Germinal center (tissue), 1 donor: ENCODE results near the gene SPATA2L.

Experiments
- DNase-seq: peaks from one replicate; pipeline ENCODE4 v3.0.0; 2012; ENCODE audit warnings: mixed read lengths, low spot score

Gene SPATA2L

GRCh38 chr16:89655062-89655643 lies 46.4 kb downstream of the SPATA2L start:
- DNase-seq = no peak

- DNase-seq = no peak
Measured at GRCh38 chr16:89653656-89654295, 47.7 kb downstream of the SPATA2L start.

GRCh38 chr16:89651584-89651983 lies 49.9 kb downstream of the SPATA2L start:
- DNase-seq = no peak

- DNase-seq = no peak
Measured at GRCh38 chr16:89646906-89647305, 54.6 kb downstream of the SPATA2L start.
